Smooth muscle cell (in vitro differentiated cells): Measurements from ENCODE around the gene MID1. TPM values are rescaled to one million over a fixed set of nuclear protein-coding genes. Genes with fewer than 3 reads are reported as not detected.

ENCODE experiments used
- DNase-seq: peaks from one replicate; lab custom pipeline; 2025; ENCODE audit not compliant: unreplicated experiment; lab: John Stamatoyannopoulos, UW
- H2AFZ ChIP-seq: fragments of 200-600 bp; sonication (generic); 2 replicates; pipeline ENCODE4 v1.6.0; 2016; ENCODE audit warnings: antibody characterized with exemption, low read depth, mild to moderate bottlenecking
- H3F3A ChIP-seq: fragments of 200-600 bp; sonication (generic); 2 replicates; pipeline ENCODE4 v1.6.0; 2017; ENCODE audit warnings: antibody characterized with exemption, low read depth
- H3K27ac ChIP-seq: fragments of 200-600 bp; sonication (generic); 2 replicates; pipeline ENCODE4 v1.5.1; 2016; ENCODE audit warnings: low read depth, mild to moderate bottlenecking
- H3K27me3 ChIP-seq: fragments of 200-600 bp; sonication (generic); 2 replicates; pipeline ENCODE4 v1.6.1; 2016; ENCODE audit warnings: low read depth, mild to moderate bottlenecking
- H3K36me3 ChIP-seq: fragments of 200-600 bp; sonication (generic); 2 replicates; pipeline ENCODE4 v1.5.1; 2016; ENCODE audit warnings: low read depth
- H3K4me1 ChIP-seq: fragments of 200-600 bp; sonication (generic); 2 replicates; pipeline ENCODE4 v1.5.1; 2016; ENCODE audit warnings: low read depth
- H3K4me2 ChIP-seq: fragments of 200-600 bp; sonication (generic); 2 replicates; pipeline ENCODE4 v1.6.0; 2016; ENCODE audit warnings: mild to moderate bottlenecking
- H3K4me3 ChIP-seq: fragments of 200-600 bp; sonication (generic); 2 replicates; pipeline ENCODE4 v1.5.1; 2016; ENCODE audit warnings: mild to moderate bottlenecking
- H3K79me2 ChIP-seq: fragments of 200-600 bp; sonication (generic); 2 replicates; pipeline ENCODE4 v1.6.0; 2016; ENCODE audit warnings: low read depth, mild to moderate bottlenecking
- H3K9ac ChIP-seq: fragments of 200-600 bp; sonication (generic); 2 replicates; pipeline ENCODE4 v1.6.0; 2016; ENCODE audit warnings: low read depth
- H3K9me3 ChIP-seq: fragments of 200-600 bp; sonication (generic); replicated peaks from 2 replicates; pipeline ENCODE4 v1.5.1; 2016; ENCODE audit warnings: low read depth
- H4K20me1 ChIP-seq: fragments of 200-600 bp; sonication (generic); 2 replicates; pipeline ENCODE4 v1.6.0; 2016; ENCODE audit warnings: low read depth
- WGBS: methylation state at CpG from one replicate; pipeline ENCODE4 v1.1.7; 2016; ENCODE audit warnings: low lambda C conversion rate; 5-methylcytosine and 5-hydroxymethylcytosine counted together
- polyA plus RNA-seq: library from polyadenylated mRNA; unstranded; fragments of >200 nt; fragmentation: Nextera tagmentation; extraction: Ambion mirVana; gene quantifications from 2 replicates; pipeline ENCODE4 v1.2.1, GENCODE V29; 2016
- total RNA-seq: library from RNA; depleted of rRNA; stranded (reverse); fragments of >200 nt; gene quantifications from 2 replicates; pipeline ENCODE4 v1.2.3, GENCODE V29; 2014
- TF ChIP-seq, protein P1 (sequence below): fragments of 200-600 bp; sonication (generic); IDR thresholded peaks from 2 replicates; pipeline ENCODE4 v1.5.1; 2017; ENCODE audit warnings: borderline replicate concordance, mild to moderate bottlenecking, antibody characterized with exemption; ENCODE audit not compliant: insufficient read depth, poor library complexity, severe bottlenecking

Gene MID1
- total and polyA plus RNA-seq, 2 experiments from 2014 or later: 22.6 to 45.2 TPM

DNA sequence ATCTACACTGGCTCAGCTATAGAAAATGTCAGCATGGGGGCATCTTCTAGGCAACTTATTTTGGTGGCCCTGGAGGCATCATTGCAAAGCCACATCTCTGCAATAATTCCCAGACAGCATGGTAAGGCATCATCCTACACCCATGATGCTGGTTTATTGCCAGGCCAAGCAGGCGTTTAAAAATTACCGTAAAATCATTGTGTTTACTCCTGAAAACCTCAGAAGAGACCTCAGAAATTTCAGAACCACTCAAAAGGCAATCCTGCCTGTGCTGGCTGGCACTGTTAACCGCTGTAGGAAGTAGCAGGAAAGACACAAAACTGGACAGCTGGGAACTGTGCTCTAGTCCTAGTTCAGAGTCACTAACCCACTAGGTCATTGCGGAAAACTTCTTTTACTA, 63.2 kb downstream of the MID1 start:
- 65% methylated on average over 4 of the region's 4 CpGs for WGBS
- H3K4me1 ChIP-seq: no peaks in the 10 kb centered on the region
- H3K9me3 ChIP-seq: peaks cover 2% of the 10 kb centered on the region
- peaks cover 58% of the 10 kb centered on the region for H3K79me2 ChIP-seq
- H3K4me3 ChIP-seq: no peak overlapping the region
- no peak for DNase-seq
- no peak overlapping the region for H3K4me2 ChIP-seq
- H4K20me1 ChIP-seq: peaks cover 44% of the 10 kb centered on the region
- H2AFZ ChIP-seq: no peak overlapping the region
- no peaks in the 10 kb centered on the region for H3K27me3 ChIP-seq
- no peaks in the 10 kb centered on the region for H3K36me3 ChIP-seq
- H3K9ac ChIP-seq: no peak overlapping the region
- H3K27ac ChIP-seq: no peak overlapping the region
- H3F3A ChIP-seq: no peaks in the 10 kb centered on the region
- TF ChIP-seq, protein P1, sequence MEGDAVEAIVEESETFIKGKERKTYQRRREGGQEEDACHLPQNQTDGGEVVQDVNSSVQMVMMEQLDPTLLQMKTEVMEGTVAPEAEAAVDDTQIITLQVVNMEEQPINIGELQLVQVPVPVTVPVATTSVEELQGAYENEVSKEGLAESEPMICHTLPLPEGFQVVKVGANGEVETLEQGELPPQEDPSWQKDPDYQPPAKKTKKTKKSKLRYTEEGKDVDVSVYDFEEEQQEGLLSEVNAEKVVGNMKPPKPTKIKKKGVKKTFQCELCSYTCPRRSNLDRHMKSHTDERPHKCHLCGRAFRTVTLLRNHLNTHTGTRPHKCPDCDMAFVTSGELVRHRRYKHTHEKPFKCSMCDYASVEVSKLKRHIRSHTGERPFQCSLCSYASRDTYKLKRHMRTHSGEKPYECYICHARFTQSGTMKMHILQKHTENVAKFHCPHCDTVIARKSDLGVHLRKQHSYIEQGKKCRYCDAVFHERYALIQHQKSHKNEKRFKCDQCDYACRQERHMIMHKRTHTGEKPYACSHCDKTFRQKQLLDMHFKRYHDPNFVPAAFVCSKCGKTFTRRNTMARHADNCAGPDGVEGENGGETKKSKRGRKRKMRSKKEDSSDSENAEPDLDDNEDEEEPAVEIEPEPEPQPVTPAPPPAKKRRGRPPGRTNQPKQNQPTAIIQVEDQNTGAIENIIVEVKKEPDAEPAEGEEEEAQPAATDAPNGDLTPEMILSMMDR: no peak

DNA sequence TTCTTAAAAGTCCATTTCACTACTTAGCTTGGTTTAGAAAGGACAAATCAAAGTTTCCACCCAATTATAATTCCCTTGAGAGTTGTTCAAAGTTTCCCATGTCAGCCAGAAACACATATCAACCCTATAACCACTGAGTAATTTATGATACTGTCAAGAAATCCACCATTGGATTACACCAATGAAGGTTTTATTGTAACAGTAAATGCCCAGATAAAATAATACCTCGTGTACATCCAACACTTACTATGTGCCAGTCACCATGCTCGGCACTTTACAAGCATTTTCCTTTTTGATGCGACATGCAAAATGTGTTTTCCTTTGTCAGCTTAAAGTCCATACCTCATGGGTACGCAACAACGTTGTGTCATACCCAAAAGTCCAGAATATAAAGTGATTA, 64.0 kb downstream of the MID1 start:
- Histone ChIP-seq H2AFZ (no peak overlapping the region), H3K4me3 (no peak overlapping the region), H3F3A (no peaks in the 10 kb centered on the region), H3K27ac (no peak overlapping the region), H3K4me1 (no peaks in the 10 kb centered on the region), H3K4me2 (no peak overlapping the region), H3K27me3 (no peaks in the 10 kb centered on the region), H4K20me1 (peaks cover 44% of the 10 kb centered on the region), H3K9ac (no peak overlapping the region), H3K9me3 (no peaks in the 10 kb centered on the region), H3K36me3 (no peaks in the 10 kb centered on the region), H3K79me2 (peaks cover 54% of the 10 kb centered on the region)
- no peak for DNase-seq
- TF ChIP-seq, protein P1: no peak
- 82% methylated on average over 5 of the region's 5 CpGs for WGBS

DNA sequence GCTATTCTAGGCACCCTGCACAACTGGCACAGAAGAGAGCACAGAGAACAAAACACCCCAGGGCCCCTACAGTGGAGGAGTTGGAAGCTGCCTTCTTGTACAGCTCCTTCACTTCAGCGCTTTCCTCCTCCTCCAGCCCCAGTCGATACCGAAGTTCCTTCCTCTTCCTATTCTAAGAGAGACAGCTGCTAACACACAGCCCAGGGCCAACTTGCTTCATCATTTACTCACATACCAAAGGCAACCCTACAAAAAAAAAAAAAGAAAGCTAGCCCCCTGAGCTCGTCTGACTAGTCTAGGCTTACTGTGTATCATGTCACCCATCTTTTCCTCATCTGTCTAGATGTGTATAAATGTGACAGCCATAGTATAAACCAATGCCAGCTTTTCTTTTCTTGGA, 64.5 kb downstream of the MID1 start:
- H2AFZ ChIP-seq: no peak overlapping the region
- no peak overlapping the region for H3K27ac ChIP-seq
- H3F3A ChIP-seq: no peaks in the 10 kb centered on the region
- no peaks in the 10 kb centered on the region for H3K36me3 ChIP-seq
- H3K4me1 ChIP-seq: no peaks in the 10 kb centered on the region
- TF ChIP-seq, protein P1: no peak
- peaks cover 44% of the 10 kb centered on the region for H4K20me1 ChIP-seq
- WGBS: 80% methylated on average over 4 of the region's 4 CpGs
- H3K79me2 ChIP-seq: peaks cover 52% of the 10 kb centered on the region
- no peaks in the 10 kb centered on the region for H3K9me3 ChIP-seq
- no peak overlapping the region for H3K4me2 ChIP-seq
- no peak for DNase-seq
- H3K27me3 ChIP-seq: no peaks in the 10 kb centered on the region
- H3K9ac ChIP-seq: no peak overlapping the region
- no peak overlapping the region for H3K4me3 ChIP-seq

DNA sequence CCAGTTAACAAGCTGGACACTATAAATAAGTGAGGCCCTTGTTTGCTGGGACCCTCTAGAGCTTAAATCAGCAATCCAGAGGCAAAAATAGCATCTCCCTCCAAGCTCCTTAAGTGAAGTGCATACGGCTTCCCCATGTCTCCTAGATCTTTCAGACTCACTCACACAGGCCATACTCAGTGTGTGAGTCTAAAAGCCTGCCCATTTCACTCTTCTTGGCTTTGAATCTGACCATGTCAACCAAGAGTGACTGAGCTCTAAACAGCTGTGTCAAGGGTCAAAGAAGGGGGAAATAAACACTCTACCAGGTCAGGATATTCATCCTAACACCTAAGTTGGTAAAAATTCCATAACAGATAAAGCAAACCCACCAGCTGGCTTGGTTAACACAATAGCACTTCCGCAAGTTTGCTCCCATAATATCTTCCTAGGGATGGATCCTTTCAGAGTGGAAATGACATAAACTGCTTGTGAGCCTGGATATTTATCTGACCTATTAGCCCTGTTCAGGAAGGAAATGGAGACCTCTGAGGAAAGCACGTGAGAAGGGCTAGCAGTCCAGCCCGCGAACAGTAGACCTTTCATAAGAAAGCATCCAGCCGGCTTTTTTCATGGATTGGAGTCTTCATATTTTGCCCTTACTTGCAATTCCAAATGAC, 65.6 kb downstream of the MID1 start:
- TF ChIP-seq, protein P1: no peak
- peaks cover 44% of the 10 kb centered on the region for H3K79me2 ChIP-seq
- no peaks in the 10 kb centered on the region for H3K27me3 ChIP-seq
- peaks cover 44% of the 10 kb centered on the region for H4K20me1 ChIP-seq
- H3K27ac ChIP-seq: no peak overlapping the region
- no peak overlapping the region for H3K4me3 ChIP-seq
- WGBS: 73% methylated on average over 6 of the region's 6 CpGs
- no peak overlapping the region for H3K9ac ChIP-seq
- no peaks in the 10 kb centered on the region for H3K4me1 ChIP-seq
- H2AFZ ChIP-seq: no peak overlapping the region
- no peaks in the 10 kb centered on the region for H3F3A ChIP-seq
- H3K4me2 ChIP-seq: no peak overlapping the region
- no peak for DNase-seq
- H3K36me3 ChIP-seq: no peaks in the 10 kb centered on the region
- H3K9me3 ChIP-seq: no peaks in the 10 kb centered on the region
